ENCODE results near the gene PRMT7.
A peak's percentile ranks its signal among the peaks of the same experiment; 100 is the strongest.

Gene PRMT7

GRCh38 chr16:68300734-68301459 is 9.9 kb upstream of the PRMT7 start:
- no peak for FAIRE-seq
- DNase-seq (ENCODE audit: low spot score): no peak

GRCh38 chr16:68306633-68307032 is 4.2 kb upstream of the PRMT7 start:
- DNase-seq (ENCODE audit: low spot score) (no peak), FAIRE-seq (no peak)

DNA sequence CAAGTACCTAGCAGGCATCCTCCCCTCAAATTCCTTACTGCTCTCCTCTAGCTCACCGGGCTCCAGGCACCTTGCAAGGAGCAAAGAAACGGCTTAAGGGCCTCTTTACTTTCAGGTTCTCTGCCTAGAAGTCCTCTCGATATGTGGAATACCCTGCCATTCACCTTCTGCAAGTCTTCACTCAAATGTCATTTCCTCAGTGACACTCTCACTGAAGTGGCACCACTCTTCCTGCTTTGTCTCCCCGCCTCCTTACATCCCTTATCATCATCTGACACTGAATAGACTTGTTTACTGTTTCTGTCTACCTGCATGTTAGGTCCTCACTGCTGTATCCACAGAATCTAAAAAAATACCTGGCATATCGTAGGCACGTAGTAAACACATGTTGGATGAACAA is 1.0 kb upstream of the PRMT7 start:
- DNase-seq (ENCODE audit: low spot score) (no peak), FAIRE-seq (no peak)

DNA sequence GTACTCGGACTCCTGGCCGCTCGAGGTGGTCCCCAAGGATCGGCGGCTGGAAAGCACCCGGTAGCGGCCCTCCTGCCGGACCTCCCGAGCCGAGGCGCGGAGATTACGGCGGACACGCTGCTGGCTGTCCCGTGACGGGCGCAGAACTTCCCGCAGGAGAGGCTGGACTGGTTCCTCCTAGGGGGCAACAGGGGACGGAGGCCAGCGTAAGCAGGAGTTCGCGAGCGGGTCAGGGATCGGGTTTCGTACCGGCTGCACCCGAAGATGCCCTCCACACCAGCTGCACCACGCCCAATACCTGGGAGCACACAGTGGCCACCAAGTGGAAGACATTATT is 414 bp upstream of the PRMT7 start:
- FAIRE-seq (no peak), DNase-seq (ENCODE audit: low spot score) (no peak)

GRCh38 chr16:68313116-68313515 is 2.3 kb downstream of the PRMT7 start:
- FAIRE-seq (no peak), DNase-seq (ENCODE audit: low spot score) (no peak)

- FAIRE-seq (no peak), DNase-seq (ENCODE audit: low spot score) (no peak)
Measured at GRCh38 chr16:68319185-68319908, 8.5 kb downstream of the PRMT7 start.

DNA sequence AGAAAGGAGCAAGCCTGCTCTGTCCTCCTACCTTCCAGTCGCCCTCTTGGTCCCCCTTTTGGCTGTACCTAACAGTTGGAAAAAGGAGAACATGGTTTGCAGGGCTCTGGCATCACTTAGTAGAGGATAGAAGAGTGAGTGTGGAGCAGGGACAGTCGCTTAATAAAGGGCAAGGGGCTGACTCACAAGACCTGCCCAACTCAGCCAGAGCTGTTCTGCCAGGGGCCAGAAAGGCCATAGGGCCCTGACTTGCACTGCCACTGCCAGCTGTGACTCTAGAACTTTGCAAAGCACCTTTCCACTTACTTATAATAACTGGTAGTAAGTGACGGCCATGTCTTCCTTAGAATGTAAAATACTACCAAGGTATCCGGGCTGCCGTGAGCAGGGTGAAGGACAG is 13.5 kb downstream of the PRMT7 start:
- FAIRE-seq (no peak), DNase-seq (ENCODE audit: low spot score) (no peak)

DNA sequence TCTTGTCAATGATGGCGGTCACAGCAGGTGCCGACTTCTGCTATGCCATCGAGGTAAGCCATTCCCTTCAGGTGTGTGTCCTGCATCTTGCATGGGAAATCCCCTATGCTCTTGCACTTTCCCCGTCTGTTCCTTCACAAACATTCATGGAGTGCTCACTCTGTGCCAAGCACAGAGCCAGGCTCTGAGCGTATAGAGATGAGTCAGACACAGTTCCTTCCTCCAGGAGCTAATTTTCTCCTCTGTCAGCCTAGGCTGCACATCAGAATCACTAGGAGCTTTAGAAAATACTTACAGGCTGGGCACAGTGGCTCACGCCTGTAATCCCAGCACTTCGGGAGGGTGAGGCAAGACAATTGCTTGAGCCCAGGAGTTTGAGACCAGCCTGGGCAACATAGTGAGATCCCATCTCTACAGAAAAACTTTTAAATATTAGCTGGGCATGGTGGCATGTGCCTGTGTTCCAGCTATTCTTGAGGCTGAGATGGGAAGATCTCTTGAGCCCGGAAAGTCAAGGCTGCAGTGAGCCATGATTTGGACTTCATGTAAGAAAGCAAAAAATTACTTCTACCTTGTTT is 14.1 kb downstream of the PRMT7 start:
- FAIRE-seq (no peak), DNase-seq (ENCODE audit: low spot score) (no peak)

GRCh38 chr16:68328151-68328859 is 17.5 kb downstream of the PRMT7 start:
- DNase-seq (ENCODE audit: low spot score): peak; percentile 72
- FAIRE-seq: peak; percentile 25

- FAIRE-seq (no peak), DNase-seq (ENCODE audit: low spot score) (no peak)
Measured at GRCh38 chr16:68328860-68329390, 18.1 kb downstream of the PRMT7 start.

GRCh38 chr16:68331879-68332410 is 21.1 kb downstream of the PRMT7 start:
- no peak for DNase-seq (ENCODE audit: low spot score)
- FAIRE-seq: no peak

GRCh38 chr16:68332411-68333121 is 21.7 kb downstream of the PRMT7 start:
- DNase-seq (ENCODE audit: low spot score) (no peak), FAIRE-seq (no peak)

GRCh38 chr16:68335175-68335574 is 24.4 kb downstream of the PRMT7 start:
- FAIRE-seq: no peak
- no peak for DNase-seq (ENCODE audit: low spot score)

DNA sequence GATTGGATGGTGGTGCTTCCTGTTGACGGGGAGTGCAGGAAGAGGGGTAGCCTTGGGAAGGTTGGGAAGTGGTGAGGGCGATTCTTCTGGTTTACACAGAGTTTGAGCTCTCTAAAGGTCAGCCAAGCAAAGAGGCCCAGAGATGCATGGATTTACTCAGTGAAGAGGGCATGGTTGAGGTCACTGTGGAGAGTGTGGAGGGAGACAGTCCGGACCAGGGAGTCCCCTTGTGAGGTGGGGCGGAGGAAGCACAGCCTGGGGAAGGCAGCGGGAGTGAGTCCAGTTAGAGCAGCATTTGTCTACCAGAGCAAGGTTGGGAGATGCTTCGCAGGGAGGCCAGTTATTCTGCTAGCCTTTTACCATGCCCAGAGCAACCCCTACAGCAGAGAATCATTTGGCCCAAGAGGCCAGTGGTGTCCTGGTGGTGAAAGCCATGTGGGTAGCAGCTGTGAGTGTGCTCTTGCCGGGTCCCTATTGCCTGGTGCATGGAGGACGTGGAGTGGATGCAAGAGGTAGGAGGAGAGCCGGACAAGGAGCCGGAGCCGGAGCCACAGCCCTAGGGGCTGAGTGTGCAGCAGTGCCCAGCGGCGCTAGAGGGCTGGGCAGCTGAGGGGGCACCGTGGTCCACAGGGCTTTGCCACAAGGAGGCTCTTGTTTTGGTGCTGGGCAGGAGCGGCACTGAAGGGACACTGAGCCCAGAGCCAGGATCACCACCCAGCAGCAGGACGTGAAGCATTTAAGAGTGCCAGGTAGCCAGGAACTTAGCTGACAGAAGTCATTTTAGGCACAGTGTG is 27.7 kb downstream of the PRMT7 start:
- FAIRE-seq (no peak), DNase-seq (ENCODE audit: low spot score) (no peak)

DNA sequence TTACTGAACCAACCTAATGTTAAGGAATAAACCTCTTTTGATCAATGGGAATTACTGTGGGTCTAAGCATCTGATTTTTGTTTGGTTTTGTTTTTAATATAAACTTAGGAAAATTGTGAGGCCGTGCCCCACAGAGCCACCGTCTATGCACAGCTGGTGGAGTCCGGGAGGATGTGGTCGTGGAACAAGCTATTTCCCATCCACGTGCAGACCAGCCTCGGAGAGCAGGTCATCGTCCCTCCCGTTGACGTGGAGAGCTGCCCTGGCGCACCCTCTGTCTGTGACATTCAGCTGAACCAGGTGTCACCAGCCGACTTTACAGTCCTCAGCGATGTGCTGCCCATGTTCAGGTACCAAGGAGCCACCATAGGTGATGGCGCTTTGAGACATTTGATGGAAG is 28.4 kb downstream of the PRMT7 start:
- no peak for DNase-seq (ENCODE audit: low spot score)

DNA sequence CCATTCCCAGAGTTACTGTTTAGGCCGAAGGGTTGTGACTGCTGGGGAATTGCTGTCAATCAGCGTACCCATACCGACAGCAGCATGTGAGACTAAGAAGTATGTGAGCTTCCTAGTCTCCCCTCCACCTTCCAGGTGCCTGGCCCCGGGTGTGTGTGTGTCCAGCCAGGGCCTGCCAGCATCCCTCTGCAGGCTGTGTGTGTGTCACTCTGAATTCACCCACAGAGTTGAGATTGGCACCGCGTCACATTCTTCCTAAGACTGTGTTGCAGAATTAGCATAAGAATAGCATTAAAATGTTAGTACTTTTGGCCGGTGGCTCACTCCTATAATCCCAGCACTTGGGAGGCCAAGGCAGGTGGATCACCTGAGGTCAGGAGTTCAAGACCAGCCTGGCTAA is 31.8 kb downstream of the PRMT7 start:
- DNase-seq (ENCODE audit: low spot score) (no peak), FAIRE-seq (no peak)

More for the DNA sequence above, 28.4 kb downstream of the PRMT7 start:
- FAIRE-seq: no peak

DNA sequence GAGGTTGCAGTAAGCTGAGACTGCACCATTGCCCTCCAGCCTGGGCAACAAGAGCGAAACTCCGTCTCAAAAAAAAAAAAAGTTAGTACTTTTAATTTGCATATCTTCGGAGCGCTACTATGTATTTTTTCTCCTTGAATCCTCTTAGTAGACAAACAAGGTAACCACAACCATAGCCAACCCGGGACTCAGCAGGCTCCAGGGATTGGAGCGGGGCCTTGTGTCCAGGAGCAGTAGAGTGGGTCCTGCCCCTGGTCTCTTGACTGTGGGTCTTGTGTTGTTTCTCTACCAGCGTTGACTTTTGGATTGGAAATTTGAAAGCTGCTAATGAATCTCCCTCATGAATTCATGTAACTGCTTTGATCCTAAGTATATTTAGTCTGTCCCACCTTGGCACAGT is 32.3 kb downstream of the PRMT7 start:
- no peak for DNase-seq (ENCODE audit: low spot score)
- FAIRE-seq: no peak

- DNase-seq (ENCODE audit: low spot score): no peak
- no peak for FAIRE-seq
Measured at GRCh38 chr16:68344252-68344651, 33.4 kb downstream of the PRMT7 start.

- DNase-seq (ENCODE audit: low spot score) (no peak), FAIRE-seq (no peak)
Measured at GRCh38 chr16:68345351-68345810, 34.6 kb downstream of the PRMT7 start.
